ENCODE results near the gene EXOC3L4.

Gene EXOC3L4

DNA sequence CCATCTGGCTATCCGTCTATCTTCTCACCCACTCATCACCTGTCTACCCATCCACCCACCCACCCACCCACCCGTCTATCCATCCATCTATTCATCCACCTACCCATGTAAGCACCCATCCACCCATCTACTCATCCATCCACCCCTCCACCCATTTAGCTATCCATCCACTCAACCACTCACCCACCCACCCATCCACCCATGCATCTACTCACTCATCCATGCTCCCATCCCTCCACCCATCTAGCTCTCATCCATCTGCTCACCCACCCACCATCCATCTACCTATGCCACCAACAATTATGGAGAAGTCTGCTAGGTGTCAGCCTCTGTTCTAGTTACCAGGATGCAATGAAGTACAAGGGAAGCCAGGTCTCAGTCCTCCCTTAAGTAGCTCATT, 39.9 kb downstream of the EXOC3L4 start:
- DNase-seq (ENCODE audit: low read depth): no peak
- TF ChIP-seq CTCF (IDR thresholded peaks at IDR 0.05; ENCODE audit: insufficient read depth, low read depth, low read length, missing control alignments): no peak
- no peak overlapping the region for H3K4me3 ChIP-seq (ENCODE audit: low read depth, low read length)

DNA sequence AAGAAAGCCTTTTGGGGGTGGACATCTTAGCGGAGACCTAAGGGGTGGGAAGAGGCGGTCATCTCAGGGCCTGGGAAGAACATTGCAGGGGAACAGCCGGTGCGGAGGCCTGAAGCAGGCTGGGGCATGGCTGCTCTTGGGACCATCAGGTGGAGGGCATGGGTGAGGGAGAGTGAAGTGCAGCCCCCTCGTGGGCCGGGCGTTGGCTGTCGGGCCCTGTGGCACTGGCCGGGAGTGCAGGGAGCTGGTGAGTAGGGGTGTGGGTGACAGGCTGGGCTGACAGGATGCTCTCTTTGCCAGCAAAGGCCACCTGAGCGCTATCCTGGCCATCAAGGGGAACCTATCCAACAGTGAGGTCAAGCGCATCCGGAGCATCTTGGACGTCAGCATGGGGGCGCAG, 40.4 kb downstream of the EXOC3L4 start:
- DNase-seq (ENCODE audit: low read depth): no peak
- no peak for TF ChIP-seq CTCF (IDR thresholded peaks at IDR 0.05; ENCODE audit: insufficient read depth, low read depth, low read length, missing control alignments)
- H3K4me3 ChIP-seq (ENCODE audit: low read depth, low read length): no peak overlapping the region

DNA sequence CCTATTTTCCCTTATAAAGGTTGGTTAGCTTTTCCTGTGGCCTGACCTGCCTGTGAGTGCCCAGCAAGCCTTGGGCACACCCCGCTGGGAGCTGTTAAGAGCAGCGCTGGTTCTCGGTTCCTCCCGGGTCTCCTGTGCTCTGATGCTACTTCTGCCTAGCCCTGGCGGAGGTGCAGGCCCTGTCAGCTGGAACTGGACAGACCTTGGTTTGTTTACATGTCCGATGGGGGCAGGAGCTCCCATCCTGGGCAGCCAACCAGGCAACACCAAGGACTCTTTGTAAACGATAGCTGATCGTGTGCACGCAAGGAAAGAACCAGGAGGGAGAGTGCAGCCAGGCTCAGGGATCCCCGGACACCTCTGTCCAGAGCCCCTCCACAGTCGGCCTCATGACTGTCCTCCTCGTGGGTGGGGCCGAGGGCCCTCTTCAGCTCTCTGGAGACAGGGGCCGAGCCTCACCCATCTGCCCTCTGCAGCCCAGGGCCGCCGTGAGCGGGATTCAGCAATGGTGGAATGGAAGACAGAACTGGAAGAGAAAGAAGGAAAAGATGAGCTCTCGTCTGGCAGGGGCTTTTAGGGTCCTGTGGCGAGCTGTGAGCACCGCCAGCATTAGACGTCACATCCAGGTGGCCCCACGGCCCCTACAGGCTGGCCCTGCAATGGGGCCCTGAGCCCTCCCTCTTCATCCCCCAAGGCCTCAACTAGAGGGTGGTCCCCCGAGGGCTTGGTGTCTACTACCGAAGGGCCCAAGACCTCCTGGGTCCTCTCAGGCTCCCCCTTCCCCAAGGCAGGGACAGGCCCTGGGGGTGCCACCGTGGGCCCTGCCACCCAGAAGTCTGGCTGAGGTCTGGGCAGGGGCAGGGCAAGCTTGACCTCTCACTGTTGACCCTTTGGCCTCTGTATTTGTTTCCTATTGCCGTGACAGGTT, 41.1 kb downstream of the EXOC3L4 start:
- no peak for TF ChIP-seq CTCF (IDR thresholded peaks at IDR 0.05; ENCODE audit: insufficient read depth, low read depth, low read length, missing control alignments)

DNA sequence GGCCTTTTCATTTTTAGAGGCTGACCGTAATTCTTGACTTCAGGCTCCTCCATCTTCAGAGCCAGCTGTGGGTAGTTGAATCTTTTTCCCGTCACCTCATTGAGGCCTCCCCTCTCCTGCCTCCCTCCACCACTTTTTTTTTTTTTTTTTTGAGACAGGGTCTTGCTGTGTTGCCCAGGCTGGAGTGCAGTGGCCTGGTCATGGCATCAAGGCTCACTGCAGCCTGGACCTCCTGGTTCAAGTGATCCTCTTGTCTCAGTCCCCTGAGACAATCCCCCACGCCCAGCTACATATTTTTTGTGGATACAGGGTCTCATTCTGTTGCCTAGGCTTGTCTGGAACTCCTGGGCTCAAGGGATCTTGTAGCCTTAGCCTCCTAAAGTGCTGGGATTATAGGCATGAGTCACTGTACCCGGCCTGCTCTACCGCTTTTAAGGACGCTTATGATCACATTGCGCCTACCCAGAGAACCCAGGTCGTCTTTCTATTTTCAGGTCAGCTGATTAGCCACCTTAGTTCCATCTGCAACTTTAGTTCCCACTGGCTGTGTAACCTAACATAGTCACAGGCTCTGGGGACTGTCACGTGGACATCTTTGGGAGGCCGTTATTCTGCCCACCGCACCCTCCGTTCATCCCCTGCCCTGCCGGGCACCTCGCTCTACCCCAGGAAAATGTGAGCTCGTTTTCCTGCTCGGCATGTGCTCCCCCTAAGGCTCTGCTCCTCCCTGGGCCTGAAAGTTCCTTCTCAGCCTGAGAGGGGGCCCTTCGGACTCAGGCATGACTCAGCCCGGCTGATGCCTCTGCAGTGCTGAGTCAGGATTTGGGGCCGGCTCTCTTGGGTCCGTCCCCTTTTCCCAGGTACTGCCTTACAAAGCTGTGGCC, 42.1 kb downstream of the EXOC3L4 start:
- H3K4me3 ChIP-seq (ENCODE audit: low read depth, low read length): no peak overlapping the region
- DNase-seq (ENCODE audit: low read depth): no peak
- no peak for TF ChIP-seq CTCF (IDR thresholded peaks at IDR 0.05; ENCODE audit: insufficient read depth, low read depth, low read length, missing control alignments)

More for the DNA sequence above, 41.1 kb downstream of the EXOC3L4 start:
- no peak for DNase-seq (ENCODE audit: low read depth)
- no peak overlapping the region for H3K4me3 ChIP-seq (ENCODE audit: low read depth, low read length)

DNA sequence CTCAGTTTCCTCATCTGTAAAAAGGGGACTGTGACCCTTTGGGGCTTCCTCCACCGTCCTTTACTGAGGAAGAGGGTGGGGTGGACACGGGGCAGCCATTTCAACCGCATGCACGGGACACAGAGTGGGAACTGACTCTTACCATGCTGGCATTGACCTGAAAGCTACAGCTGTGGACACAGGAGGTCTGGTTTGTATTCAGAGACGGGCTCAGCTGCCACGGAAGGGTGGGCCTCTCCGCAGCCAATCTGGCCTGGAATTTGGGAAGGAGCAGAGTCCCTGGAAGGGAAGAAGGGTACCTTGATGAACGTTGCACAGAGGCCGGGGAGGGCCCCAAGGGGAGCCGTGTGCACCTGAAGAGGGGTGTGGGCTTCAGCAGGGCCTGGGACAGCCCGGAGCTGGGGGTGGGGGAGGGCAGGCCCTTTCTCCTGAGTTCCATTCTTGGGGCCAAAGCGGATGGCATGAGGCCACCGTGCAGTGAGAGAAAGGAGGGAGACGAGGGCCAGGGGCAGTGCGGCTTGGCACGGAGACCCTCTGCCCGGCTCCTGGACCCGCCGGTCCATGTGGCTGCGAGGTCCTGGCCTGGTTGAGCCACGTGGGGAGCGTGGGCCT, 43.3 kb downstream of the EXOC3L4 start:
- no peak overlapping the region for H3K4me3 ChIP-seq (ENCODE audit: low read depth, low read length)
- TF ChIP-seq CTCF (IDR thresholded peaks at IDR 0.05; ENCODE audit: insufficient read depth, low read depth, low read length, missing control alignments): no peak
- DNase-seq (ENCODE audit: low read depth): no peak

- TF ChIP-seq CTCF (IDR thresholded peaks at IDR 0.05; ENCODE audit: insufficient read depth, low read depth, low read length, missing control alignments): no peak
- DNase-seq (ENCODE audit: low read depth): no peak
- no peak overlapping the region for H3K4me3 ChIP-seq (ENCODE audit: low read depth, low read length)
Observed at GRCh38 chr14:103138301-103139131, 44.0 kb downstream of the EXOC3L4 start.
